GM18526 (cell line): ENCODE measurements around the gene ABCA7.
A peak's percentile ranks its signal among the peaks of the same experiment; 100 is the strongest.

Source experiments
- POLR2A ChIP-seq: IDR thresholded peaks from 3 replicates; pipeline ENCODE4 v1.6.1; 2011; ENCODE audit not compliant: insufficient read length; ENCODE audit errors: extremely low read depth

Gene ABCA7

DNA sequence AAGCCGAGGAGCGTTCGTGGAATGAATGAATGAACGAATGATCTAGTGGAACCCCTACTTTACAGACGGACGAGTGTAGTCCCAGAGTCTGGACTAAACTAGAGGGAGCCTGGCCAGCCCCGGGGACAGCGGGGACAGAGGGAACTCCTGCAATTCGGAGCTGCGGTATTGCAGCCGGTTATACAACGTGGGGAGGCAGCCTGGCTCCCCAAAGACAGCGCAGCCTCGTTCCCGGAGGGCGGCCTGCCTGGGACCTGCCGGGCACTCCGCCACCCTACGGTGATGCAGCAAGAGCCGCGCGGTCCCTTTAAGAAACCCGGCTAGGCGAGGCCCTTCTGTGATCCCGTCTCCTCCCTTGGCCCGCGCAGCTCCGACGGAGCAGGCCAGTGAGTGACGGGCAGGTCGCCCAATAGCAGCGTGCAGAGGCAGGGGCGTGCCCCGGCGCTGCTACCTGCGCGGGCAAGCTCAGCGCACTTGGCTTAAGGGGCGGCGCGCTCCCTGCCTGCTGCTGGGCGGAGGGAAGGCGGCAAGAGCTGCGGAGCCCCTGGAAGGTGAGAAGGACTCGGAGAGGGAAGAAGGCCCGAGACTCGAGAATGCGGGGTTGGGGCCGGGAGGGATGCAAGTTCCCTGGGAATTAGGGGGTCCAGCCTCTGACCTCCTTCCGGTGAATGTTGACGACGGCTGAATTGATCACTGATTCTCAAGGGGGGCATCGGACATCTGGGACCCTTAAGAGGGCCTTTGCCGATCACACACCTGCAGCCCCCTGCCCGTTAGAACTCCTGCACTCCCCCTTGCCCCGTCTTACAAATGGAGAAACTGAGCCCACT is at the start of gene ABCA7:
ABCA7 (plus strand) TSS at position 462 of the 830 bp plus-strand sequence. CDS start 1,255 bp downstream, outside the sequence.
- peak; percentile 74 for TF ChIP-seq POLR2A

- no peak for TF ChIP-seq POLR2A
Measured at GRCh38 chr19:990119-990571, 49.8 kb upstream of the ABCA7 start.

DNA sequence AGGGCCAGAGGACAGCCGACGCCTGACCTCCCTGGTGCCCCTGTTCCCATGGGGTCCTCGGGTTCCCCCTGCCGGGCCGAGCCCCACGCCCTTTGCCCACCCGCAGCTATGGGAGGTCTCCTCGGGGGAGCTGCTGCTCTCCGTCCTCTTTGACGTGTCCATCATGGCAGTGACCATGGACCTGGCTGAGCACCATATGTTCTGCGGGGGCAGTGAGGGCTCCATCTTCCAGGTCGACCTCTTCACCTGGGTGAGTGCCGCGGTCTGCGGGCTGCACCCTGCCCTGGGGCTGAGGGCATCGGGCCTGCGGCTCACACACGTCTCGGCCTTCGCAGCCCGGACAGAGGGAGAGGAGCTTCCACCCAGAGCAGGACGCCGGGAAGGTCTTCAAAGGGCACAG is 49.2 kb upstream of the ABCA7 start:
- TF ChIP-seq POLR2A: no peak

- no peak for TF ChIP-seq POLR2A
Measured at GRCh38 chr19:991174-991931, 48.6 kb upstream of the ABCA7 start.

DNA sequence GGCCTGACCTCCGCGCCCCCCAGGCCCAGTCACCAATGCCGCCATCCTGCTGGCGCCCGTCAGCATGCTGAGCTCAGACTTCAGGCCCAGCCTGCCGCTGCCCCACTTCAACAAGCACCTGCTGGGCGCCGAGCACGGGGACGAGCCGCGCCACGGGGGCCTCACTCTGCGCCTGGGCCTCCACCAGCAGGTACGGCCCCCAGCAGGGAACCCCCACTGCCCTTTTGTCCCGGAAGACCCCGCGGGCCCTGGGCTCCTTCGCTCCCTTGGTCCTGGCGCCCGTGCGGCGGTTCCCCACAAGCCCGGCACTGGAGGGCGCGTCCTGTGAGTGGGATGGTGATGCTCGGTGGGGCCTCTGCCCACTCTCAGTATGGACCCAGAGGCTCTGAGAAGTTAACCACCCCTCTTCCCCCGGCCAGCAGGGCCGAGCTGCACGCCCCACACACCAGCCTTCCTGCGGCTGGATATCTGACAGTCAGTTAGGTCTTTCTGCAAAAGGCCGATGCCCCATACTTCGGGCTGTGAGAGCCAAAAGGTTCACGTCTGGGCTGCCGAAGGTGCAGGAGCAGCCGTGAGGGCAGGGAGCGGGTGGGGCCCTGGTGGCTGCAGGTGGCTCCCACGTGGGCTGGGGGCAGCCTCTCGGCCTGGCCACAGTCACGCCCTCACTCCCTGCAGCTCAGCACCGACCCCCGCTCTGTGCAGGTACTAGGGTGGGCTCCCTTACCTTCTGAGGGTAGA is 47.8 kb upstream of the ABCA7 start:
- no peak for TF ChIP-seq POLR2A

- TF ChIP-seq POLR2A: no peak
Measured at GRCh38 chr19:992670-993055, 47.2 kb upstream of the ABCA7 start.

GRCh38 chr19:993361-993830 is 46.5 kb upstream of the ABCA7 start:
- TF ChIP-seq POLR2A: no peak

- TF ChIP-seq POLR2A: no peak
Measured at GRCh38 chr19:993831-994393, 46.0 kb upstream of the ABCA7 start.

DNA sequence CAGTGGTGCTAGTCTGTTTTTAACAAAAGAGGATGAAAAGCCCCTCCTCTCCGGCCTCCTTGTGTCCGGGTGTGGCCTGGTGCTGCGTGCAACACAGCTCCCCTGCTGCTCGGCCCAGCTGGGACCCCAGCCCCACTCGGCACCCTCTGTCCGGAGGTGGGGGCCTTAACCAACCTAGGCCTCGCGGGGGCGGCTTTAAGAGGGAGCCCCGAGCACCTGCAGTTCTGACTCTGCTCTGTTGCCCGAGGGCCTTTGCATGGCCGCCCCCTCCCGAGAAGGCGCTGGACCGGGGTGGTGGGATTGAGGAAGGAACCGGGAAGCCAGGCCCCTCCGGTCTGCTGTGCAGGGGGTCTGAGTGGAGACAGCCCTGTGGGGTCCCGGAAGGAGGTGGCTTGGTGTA is 45.4 kb upstream of the ABCA7 start:
- TF ChIP-seq POLR2A: no peak

DNA sequence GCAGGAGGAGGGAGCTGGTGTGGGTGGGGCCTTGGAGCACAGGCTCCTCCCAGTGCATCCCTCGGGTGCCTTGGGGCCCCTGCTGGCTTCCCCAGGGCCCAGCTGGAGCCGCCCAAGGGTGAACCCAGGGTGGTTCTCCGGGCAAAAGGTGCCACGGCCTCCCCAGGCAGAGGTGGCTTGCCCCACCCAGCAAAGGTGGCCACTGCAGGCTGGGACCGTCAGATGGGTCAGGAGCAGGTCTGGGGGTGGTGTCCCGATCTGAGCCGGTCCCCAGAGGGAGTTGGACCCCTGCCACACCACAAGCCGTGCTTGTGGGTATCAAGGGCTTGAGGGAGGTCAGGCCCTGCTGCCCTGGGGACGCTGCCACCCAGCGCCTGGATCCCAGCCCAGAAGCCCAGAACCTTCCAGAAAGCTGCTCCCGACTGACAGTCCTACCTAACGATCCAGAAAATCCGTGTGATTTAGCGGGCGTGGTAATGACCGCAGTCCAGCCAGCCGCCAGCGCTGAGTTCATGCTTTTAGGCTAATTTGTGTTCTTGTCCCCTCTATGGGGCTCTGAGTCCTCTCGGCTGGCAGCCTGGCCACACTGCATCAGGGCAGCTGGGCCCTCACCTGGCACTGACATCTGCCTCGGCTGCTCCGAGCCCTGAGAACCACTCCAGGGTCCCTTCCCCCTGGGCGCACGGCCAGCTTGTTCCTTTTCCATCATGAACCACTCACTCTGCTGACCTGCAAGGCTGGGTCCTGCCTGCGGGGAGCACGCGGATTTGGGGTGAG is 44.7 kb upstream of the ABCA7 start:
- TF ChIP-seq POLR2A: no peak

- TF ChIP-seq POLR2A: no peak
Measured at GRCh38 chr19:996051-996838, 43.7 kb upstream of the ABCA7 start.

- TF ChIP-seq POLR2A: no peak
Measured at GRCh38 chr19:998064-998463, 41.8 kb upstream of the ABCA7 start.

GRCh38 chr19:999379-999719 is 40.6 kb upstream of the ABCA7 start:
- TF ChIP-seq POLR2A: no peak

- TF ChIP-seq POLR2A: no peak
Measured at GRCh38 chr19:1000095-1000494, 39.8 kb upstream of the ABCA7 start, which contains the start of gene GRIN3B. Gene GRIN3B, plus strand, starts transcription at chr19:1000419. Its CDS starts 19 bp downstream, at chr19:1000438.
